ENCODE results near the gene GRN.

DNA sequence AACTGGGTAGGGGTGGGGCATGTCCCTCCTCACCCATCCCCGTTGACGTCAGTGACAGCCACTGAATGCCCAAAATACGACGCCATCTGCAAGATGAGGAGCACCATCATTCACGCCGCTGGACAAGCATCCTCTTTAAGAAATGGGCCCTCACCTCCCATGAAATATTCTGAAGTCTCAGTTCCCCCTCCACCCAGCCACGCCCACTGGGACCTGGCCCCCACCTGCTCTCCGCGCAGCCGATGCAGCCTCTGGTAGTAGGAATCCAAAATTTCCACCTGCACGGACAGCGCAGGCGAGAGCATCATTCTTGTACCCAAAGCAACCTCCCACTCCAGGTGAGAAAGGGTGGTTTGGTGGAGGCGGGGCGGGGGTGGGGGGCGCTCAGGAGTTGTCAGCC lies 38.8 kb downstream of the GRN start:
- TF ChIP-seq POLR2A (IDR thresholded peaks at IDR 0.05) (no peak), CTCF (IDR thresholded peaks at IDR 0.05) (no peak)
